MM.1S (cell line): ENCODE data around the gene KSR1.

Source experiments
- DNase-seq: peaks from one replicate; pipeline ENCODE4 v3.0.0-alpha.2; 2015
- H2AFZ ChIP-seq: fragments of 300-600 bp; sonication (generic); 2 replicates; pipeline ENCODE4 v1.6.0; 2016; ENCODE audit warnings: antibody characterized with exemption, low read length
- H3F3A ChIP-seq: fragments of 300-600 bp; sonication (generic); 2 replicates; pipeline ENCODE4 v1.6.1; 2016; ENCODE audit warnings: mild to moderate bottlenecking, antibody characterized with exemption, low read length, moderate library complexity, mixed read lengths; ENCODE audit not compliant: insufficient read depth
- H3K27ac ChIP-seq: fragments of 300-600 bp; sonication (generic); 2 replicates; pipeline ENCODE4 v1.5.1; 2016; ENCODE audit warnings: mild to moderate bottlenecking, low read length
- H3K27me3 ChIP-seq: fragments of 300-600 bp; sonication (generic); replicated peaks from 2 replicates; pipeline ENCODE4 v1.6.0; 2016; ENCODE audit warnings: low read length; ENCODE audit not compliant: insufficient read depth
- H3K36me3 ChIP-seq: fragments of 300-600 bp; sonication (generic); replicated peaks from 2 replicates; pipeline ENCODE4 v1.6.1; 2016; ENCODE audit warnings: mild to moderate bottlenecking, low read length, mixed read lengths; ENCODE audit not compliant: insufficient read depth
- H3K4me1 ChIP-seq: fragments of 300-600 bp; sonication (generic); 2 replicates; pipeline ENCODE4 v1.6.1; 2016; ENCODE audit warnings: low read length, mixed read lengths
- H3K4me2 ChIP-seq: fragments of 300-600 bp; sonication (generic); 2 replicates; pipeline ENCODE4 v1.6.0; 2016; ENCODE audit warnings: low read depth, low read length
- H3K4me3 ChIP-seq: fragments of 300-600 bp; sonication (generic); 2 replicates; pipeline ENCODE4 v1.5.1; 2016; ENCODE audit warnings: low read length, mixed read lengths
- H3K79me2 ChIP-seq: fragments of 300-600 bp; sonication (generic); 2 replicates; pipeline ENCODE4 v1.6.1; 2016; ENCODE audit warnings: mixed run types, low read length, mixed read lengths
- H3K9ac ChIP-seq: fragments of 300-600 bp; sonication (generic); 2 replicates; pipeline ENCODE4 v1.6.1; 2016; ENCODE audit warnings: low read length, mixed read lengths
- H3K9me2 ChIP-seq: fragments of 300-600 bp; sonication (generic); replicated peaks from 2 replicates; pipeline ENCODE4 v1.6.1; 2016; ENCODE audit warnings: mild to moderate bottlenecking, low read length, mixed read lengths; ENCODE audit not compliant: insufficient read depth
- H3K9me3 ChIP-seq: fragments of 300-600 bp; sonication (generic); replicated peaks from 2 replicates; pipeline ENCODE4 v1.6.1; 2016; ENCODE audit warnings: mild to moderate bottlenecking, low read length, mixed read lengths; ENCODE audit not compliant: insufficient read depth
- H4K20me1 ChIP-seq: fragments of 300-600 bp; sonication (generic); 2 replicates; pipeline ENCODE4 v1.6.1; 2016; ENCODE audit warnings: mild to moderate bottlenecking, low read length, moderate library complexity, mixed read lengths; ENCODE audit not compliant: insufficient read depth
- EZH2 ChIP-seq: fragments of 300-600 bp; sonication (generic); optimal IDR thresholded peaks from 2 replicates; pipeline ENCODE3; 2017; ENCODE audit warnings: low read depth, mild to moderate bottlenecking, antibody characterized with exemption, low read length, mixed read lengths
- EZH2phosphoT487 ChIP-seq: fragments of 300-600 bp; sonication (generic); IDR thresholded peaks from 2 replicates; pipeline ENCODE4 v1.6.1; 2018; ENCODE audit warnings: antibody characterized with exemption, low read length
- TF ChIP-seq, protein P1 (sequence below): fragments of 300-600 bp; sonication (generic); IDR thresholded peaks from 2 replicates; pipeline ENCODE4 v1.5.1; 2016; ENCODE audit warnings: antibody characterized with exemption, low read length, mixed read lengths

The KSR1 gene

DNA sequence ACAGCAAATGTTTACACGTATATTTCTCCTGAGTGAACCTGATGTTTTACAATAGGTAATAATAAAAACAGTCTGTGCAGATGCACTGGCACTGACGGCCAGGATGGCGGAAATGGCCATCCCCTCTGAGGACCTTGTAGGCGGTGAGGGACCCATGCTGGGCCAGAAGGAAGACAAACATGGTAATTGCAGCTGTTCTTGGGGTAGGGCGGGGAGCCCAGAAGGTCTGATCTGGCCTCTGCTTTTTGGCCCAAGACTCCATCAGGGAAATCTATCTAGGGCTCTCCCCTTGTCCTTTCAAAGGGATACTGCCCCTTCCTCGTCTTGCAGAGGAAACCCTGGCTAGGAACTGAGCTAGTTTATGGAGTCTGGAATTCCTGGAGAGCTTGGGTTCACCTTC, 167.4 kb downstream of the KSR1 start:
- H4K20me1 ChIP-seq, result no peaks in the 10 kb centered on the region
- no peaks in the 10 kb centered on the region for H3K36me3 ChIP-seq
- DNase-seq, result no peak
- no peak overlapping the region for H3K4me2 ChIP-seq
- no peaks in the 10 kb centered on the region for H3K9me2 ChIP-seq
- H3K9me3 ChIP-seq, result no peaks in the 10 kb centered on the region
- H3K27me3 ChIP-seq, result no peaks in the 10 kb centered on the region
- H3K4me3 ChIP-seq, result no peak overlapping the region
- TF ChIP-seq EZH2phosphoT487, result no peak
- TF ChIP-seq, protein P1, sequence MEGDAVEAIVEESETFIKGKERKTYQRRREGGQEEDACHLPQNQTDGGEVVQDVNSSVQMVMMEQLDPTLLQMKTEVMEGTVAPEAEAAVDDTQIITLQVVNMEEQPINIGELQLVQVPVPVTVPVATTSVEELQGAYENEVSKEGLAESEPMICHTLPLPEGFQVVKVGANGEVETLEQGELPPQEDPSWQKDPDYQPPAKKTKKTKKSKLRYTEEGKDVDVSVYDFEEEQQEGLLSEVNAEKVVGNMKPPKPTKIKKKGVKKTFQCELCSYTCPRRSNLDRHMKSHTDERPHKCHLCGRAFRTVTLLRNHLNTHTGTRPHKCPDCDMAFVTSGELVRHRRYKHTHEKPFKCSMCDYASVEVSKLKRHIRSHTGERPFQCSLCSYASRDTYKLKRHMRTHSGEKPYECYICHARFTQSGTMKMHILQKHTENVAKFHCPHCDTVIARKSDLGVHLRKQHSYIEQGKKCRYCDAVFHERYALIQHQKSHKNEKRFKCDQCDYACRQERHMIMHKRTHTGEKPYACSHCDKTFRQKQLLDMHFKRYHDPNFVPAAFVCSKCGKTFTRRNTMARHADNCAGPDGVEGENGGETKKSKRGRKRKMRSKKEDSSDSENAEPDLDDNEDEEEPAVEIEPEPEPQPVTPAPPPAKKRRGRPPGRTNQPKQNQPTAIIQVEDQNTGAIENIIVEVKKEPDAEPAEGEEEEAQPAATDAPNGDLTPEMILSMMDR, result no peak
- TF ChIP-seq EZH2, result no peak
- no peak overlapping the region for H3K27ac ChIP-seq
- H3K79me2 ChIP-seq, result no peaks in the 10 kb centered on the region
- no peak overlapping the region for H2AFZ ChIP-seq
- no peaks in the 10 kb centered on the region for H3F3A ChIP-seq
- no peaks in the 10 kb centered on the region for H3K4me1 ChIP-seq
- no peak overlapping the region for H3K9ac ChIP-seq

DNA sequence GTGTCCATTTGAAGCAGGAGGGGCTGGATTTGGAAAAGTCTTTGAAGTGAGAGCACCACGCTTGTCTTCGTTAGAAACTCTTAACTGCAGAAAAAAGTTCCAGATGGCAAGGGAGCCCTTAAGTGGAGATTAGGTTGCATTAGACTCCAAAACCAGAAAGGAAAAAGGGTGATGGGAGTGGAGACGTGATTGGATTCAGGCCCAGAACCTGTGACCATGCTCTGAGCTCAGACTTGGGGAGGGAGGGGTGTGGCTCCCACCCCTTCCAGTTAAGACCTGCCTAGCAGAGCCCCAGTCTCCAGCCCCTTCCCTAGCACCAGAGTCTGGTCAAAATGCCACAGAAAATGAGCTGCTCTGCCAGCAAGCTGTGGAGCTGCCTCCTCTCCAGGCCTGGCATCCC, 168.3 kb downstream of the KSR1 start:
- Histone ChIP-seq H3K4me3 (no peak overlapping the region), H3K9ac (no peak overlapping the region), H3K9me3 (no peaks in the 10 kb centered on the region), H3K9me2 (no peaks in the 10 kb centered on the region), H3F3A (no peaks in the 10 kb centered on the region), H4K20me1 (no peaks in the 10 kb centered on the region), H3K79me2 (no peaks in the 10 kb centered on the region), H3K4me2 (no peak overlapping the region), H3K27me3 (no peaks in the 10 kb centered on the region), H3K4me1 (no peaks in the 10 kb centered on the region), H3K36me3 (no peaks in the 10 kb centered on the region), H2AFZ (no peak overlapping the region), H3K27ac (no peak overlapping the region)
- TF ChIP-seq, protein P1, result no peak
- TF ChIP-seq EZH2phosphoT487 (no peak), EZH2 (no peak)
- no peak for DNase-seq

DNA sequence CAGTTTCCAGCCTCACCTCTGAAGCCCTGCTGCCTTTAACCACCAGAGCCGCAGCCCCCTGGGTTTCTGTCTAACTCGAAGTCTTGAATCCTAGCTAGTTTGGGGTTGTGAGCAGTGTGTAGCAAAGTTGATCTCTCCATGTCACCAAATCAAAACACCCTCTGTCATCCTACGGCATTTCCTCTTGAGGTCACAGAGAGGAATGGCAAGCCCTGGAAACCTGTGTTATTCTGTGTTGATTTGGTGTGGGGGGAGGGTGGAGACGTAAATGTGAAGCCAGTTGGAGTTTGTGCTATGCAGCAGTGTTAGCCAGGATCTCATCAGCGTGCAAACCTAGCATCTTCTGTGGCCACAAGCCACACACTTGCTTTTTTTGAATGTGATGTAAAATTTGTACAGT, 169.6 kb downstream of the KSR1 start:
- DNase-seq, result no peak
- H3K4me1 ChIP-seq, result no peaks in the 10 kb centered on the region
- no peak overlapping the region for H3K27ac ChIP-seq
- no peaks in the 10 kb centered on the region for H3K9me3 ChIP-seq
- no peaks in the 10 kb centered on the region for H3K36me3 ChIP-seq
- H2AFZ ChIP-seq, result no peak overlapping the region
- no peaks in the 10 kb centered on the region for H4K20me1 ChIP-seq
- no peak overlapping the region for H3K9ac ChIP-seq
- no peak overlapping the region for H3K4me2 ChIP-seq
- H3F3A ChIP-seq, result no peaks in the 10 kb centered on the region
- H3K79me2 ChIP-seq, result no peaks in the 10 kb centered on the region
- H3K27me3 ChIP-seq, result no peaks in the 10 kb centered on the region
- TF ChIP-seq EZH2phosphoT487 (no peak), EZH2 (no peak)
- no peak overlapping the region for H3K4me3 ChIP-seq
- H3K9me2 ChIP-seq, result no peaks in the 10 kb centered on the region

DNA sequence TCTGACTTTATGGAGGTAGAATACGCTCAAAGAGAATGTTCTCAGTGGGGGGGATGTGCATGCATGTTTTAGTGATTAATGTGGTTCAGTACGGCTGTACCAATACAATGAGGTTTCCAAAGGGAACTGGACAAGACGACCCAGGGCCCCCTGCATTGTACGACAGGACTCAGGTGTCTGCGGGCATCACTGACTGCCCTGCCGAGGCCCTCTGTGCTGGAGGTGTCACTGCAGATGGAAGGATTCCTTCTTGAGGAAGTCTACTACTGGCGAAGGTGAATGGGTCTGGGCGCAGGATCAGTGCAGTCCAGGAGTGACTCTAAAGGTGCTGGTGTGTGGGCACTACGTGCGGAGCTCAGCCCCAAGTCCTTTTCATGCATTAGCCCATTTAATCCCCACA, 171.3 kb downstream of the KSR1 start:
- H3F3A ChIP-seq, result no peaks in the 10 kb centered on the region
- H3K4me3 ChIP-seq, result no peak overlapping the region
- H3K9ac ChIP-seq, result no peak overlapping the region
- no peak overlapping the region for H3K4me2 ChIP-seq
- H3K79me2 ChIP-seq, result no peaks in the 10 kb centered on the region
- H3K36me3 ChIP-seq, result no peaks in the 10 kb centered on the region
- H4K20me1 ChIP-seq, result no peaks in the 10 kb centered on the region
- no peaks in the 10 kb centered on the region for H3K9me2 ChIP-seq
- DNase-seq, result no peak
- no peaks in the 10 kb centered on the region for H3K4me1 ChIP-seq
- no peak overlapping the region for H3K27ac ChIP-seq
- no peaks in the 10 kb centered on the region for H3K9me3 ChIP-seq
- H2AFZ ChIP-seq, result no peak overlapping the region
- H3K27me3 ChIP-seq, result no peaks in the 10 kb centered on the region
- no peak for TF ChIP-seq EZH2phosphoT487
- no peak for TF ChIP-seq EZH2
- TF ChIP-seq, protein P1, result no peak
